ENCODE data around the gene GPRC5B. TPM values are rescaled to one million over a fixed set of nuclear protein-coding genes. Genes with fewer than 3 reads are reported as not detected.

GPRC5B gene
- total and polyA plus RNA-seq, 2 donors (not counting 3 experiments of a cell fraction or from before 2014, with no cell fraction given), result 42.3 TPM

GRCh38 chr16:19856120-19856519 is 28.5 kb downstream of the GPRC5B start:
- Histone ChIP-seq H3K36me3 (ENCODE audit: control insufficient read depth in 2 of 2, extremely low read depth in 1 of 2, insufficient read depth in 2 of 2, low read length in 2 of 2) (no peaks in the 10 kb centered on the region), H3K27ac (ENCODE audit: insufficient read depth, low read depth, low read length) (no peak overlapping the region), H3K79me2 (ENCODE audit: control insufficient read depth, insufficient read depth, low read length) (no peaks in the 10 kb centered on the region), H3K27me3 (ENCODE audit: control insufficient read depth in 2 of 2, insufficient read depth in 2 of 2, low read length in 2 of 2) (no peaks in the 10 kb centered on the region), H3K4me3 (replicated peaks in 1 of 3; ENCODE audit: insufficient read depth in 1 of 3, low read depth in 1 of 3, low read length in 3 of 3) (no peak overlapping the region), H3K9ac (replicated peaks; ENCODE audit: extremely low read depth, insufficient read depth, low read length) (no peak overlapping the region), H3K9me3 (replicated peaks; ENCODE audit: control insufficient read depth, insufficient read depth, low read length) (no peaks in the 10 kb centered on the region), H3K4me2 (ENCODE audit: insufficient read depth, low read length) (no peak overlapping the region), H4K20me1 (replicated peaks; ENCODE audit: control insufficient read depth, extremely low read depth, insufficient read depth, low read length) (no peaks in the 10 kb centered on the region), H3K9me1 (replicated peaks; ENCODE audit: control insufficient read depth, extremely low read depth, insufficient read depth, low read length) (no peaks in the 10 kb centered on the region), H3K4me1 (ENCODE audit: control insufficient read depth, extremely low read depth, insufficient read depth, low read length) (peaks cover 5% of the 10 kb centered on the region), H2AFZ (ENCODE audit: low read depth, low read length) (no peak overlapping the region)
- no TSS peak for BruUV-seq (replicated peaks)
- POLR2A ChIA-PET, result no interaction called here
- intact Hi-C loops (cut with micrococcal nuclease), result no loop called here
- CTCF ChIA-PET, result interaction anchor here (0.9 kb wide), 1 partner anchor 110 kb away, joined by 3 read pairs; no protein-coding TSS in a partner anchor
- dilution Hi-C loops (cut with MboI; ENCODE audit: extremely low pct_ligation_motif_present, low sequenced_read_pairs), result no loop called here
- TF ChIP-seq EZH2 (IDR thresholded peaks at IDR 0.05; ENCODE audit: borderline replicate concordance, low read depth, low read length, severe bottlenecking) (no peak), POLR2AphosphoS5 (IDR thresholded peaks at IDR 0.05; ENCODE audit: insufficient read depth, low read depth, low read length) (no peak), POLR2A (IDR thresholded peaks at IDR 0.05; ENCODE audit: low read depth, low read length) (no peak), JUN (IDR thresholded peaks at IDR 0.05; ENCODE audit: borderline replicate concordance, insufficient read depth, insufficient read length, low read depth) (no peak), GATA2 (IDR thresholded peaks at IDR 0.05; ENCODE audit: insufficient read depth, insufficient read length, low read depth, low read length) (no peak), MYC (IDR thresholded peaks at IDR 0.05; ENCODE audit: low read depth, low read length) (no peak), FOS (IDR thresholded peaks at IDR 0.05; ENCODE audit: borderline replicate concordance, insufficient read depth, low read length) (no peak)
- TF ChIP-seq, protein P1, sequence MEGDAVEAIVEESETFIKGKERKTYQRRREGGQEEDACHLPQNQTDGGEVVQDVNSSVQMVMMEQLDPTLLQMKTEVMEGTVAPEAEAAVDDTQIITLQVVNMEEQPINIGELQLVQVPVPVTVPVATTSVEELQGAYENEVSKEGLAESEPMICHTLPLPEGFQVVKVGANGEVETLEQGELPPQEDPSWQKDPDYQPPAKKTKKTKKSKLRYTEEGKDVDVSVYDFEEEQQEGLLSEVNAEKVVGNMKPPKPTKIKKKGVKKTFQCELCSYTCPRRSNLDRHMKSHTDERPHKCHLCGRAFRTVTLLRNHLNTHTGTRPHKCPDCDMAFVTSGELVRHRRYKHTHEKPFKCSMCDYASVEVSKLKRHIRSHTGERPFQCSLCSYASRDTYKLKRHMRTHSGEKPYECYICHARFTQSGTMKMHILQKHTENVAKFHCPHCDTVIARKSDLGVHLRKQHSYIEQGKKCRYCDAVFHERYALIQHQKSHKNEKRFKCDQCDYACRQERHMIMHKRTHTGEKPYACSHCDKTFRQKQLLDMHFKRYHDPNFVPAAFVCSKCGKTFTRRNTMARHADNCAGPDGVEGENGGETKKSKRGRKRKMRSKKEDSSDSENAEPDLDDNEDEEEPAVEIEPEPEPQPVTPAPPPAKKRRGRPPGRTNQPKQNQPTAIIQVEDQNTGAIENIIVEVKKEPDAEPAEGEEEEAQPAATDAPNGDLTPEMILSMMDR (IDR thresholded peaks at IDR 0.05; ENCODE audit: extremely low read depth in 1 of 2, insufficient read depth in 1 of 2, low read depth in 1 of 2, low read length in 2 of 2), result no peak
- TF ChIP-seq, protein P2, sequence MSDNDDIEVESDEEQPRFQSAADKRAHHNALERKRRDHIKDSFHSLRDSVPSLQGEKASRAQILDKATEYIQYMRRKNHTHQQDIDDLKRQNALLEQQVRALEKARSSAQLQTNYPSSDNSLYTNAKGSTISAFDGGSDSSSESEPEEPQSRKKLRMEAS (IDR thresholded peaks at IDR 0.05; ENCODE audit: insufficient read depth, insufficient read length), result no peak
- FAIRE-seq (no peak), DNase-seq (ENCODE audit: low read depth, low spot score) (no peak)

Measured in endothelial cell of umbilical vein (primary cell).